GM12891 (cell line): ENCODE data around the gene RRP8.

Experiments
- PAX5 ChIP-seq: IDR thresholded peaks from 2 replicates; pipeline ENCODE4 v1.6.1; 2011; ENCODE audit warnings: low read length, moderate library complexity, mild to moderate bottlenecking; ENCODE audit not compliant: insufficient read depth, severe bottlenecking
- POLR2A ChIP-seq: IDR thresholded peaks from 2 replicates; pipeline ENCODE4 v1.6.1; 2011; ENCODE audit warnings: low read depth, low read length, control low read depth
- POLR2AphosphoS5 ChIP-seq: IDR thresholded peaks from 2 replicates; pipeline ENCODE4 v1.6.1; 2011; ENCODE audit warnings: low read depth, low read length, control low read depth
- TAF1 ChIP-seq: IDR thresholded peaks from 2 replicates; pipeline ENCODE4 v1.6.1; 2011; ENCODE audit warnings: low read depth, low read length, control low read depth

DNA sequence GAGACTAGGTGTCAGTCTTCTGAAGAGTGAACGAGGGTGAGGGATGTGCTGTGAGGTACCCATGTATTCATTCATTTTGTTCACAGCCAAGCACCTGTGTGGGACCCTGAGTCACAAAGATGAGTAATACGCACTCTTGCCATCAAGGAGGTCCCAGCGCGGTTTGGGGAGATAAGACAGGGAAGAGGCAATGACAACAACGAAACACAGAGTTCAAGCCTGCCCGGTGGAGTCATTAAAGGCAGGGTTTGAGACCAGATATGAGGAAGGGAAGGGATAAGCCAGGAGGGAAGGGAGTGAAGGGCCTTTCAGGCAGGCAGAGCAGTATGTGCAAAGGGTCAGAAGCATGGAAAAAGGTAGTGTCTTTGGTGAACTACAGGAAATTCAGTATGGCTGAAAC, 47.6 kb upstream of the RRP8 start:
- TF ChIP-seq POLR2A (no peak), PAX5 (no peak), POLR2AphosphoS5 (no peak), TAF1 (no peak)
